Fibroblast of peridontal ligament (primary cell): ENCODE data around the gene PPP2R2C.

Experiments
- DNase-seq: peaks from one replicate; pipeline ENCODE4 v3.0.0-alpha.2; 2010; ENCODE audit errors: extremely low read depth

The PPP2R2C gene

GRCh38 chr4:6383009-6383404, 89.4 kb downstream of the PPP2R2C start:
- no peak for DNase-seq

- no peak for DNase-seq
Measured at GRCh38 chr4:6381571-6382123, 90.8 kb downstream of the PPP2R2C start.

- no peak for DNase-seq
Measured at GRCh38 chr4:6380746-6381410, 91.5 kb downstream of the PPP2R2C start.

GRCh38 chr4:6379767-6380745, 92.4 kb downstream of the PPP2R2C start:
- no peak for DNase-seq

- DNase-seq: no peak
Measured at GRCh38 chr4:6378493-6379445, 93.6 kb downstream of the PPP2R2C start.

GRCh38 chr4:6377626-6378492, 94.6 kb downstream of the PPP2R2C start:
- no peak for DNase-seq

- no peak for DNase-seq
Measured at GRCh38 chr4:6375620-6376295, 96.7 kb downstream of the PPP2R2C start.

GRCh38 chr4:6374575-6374974, 97.8 kb downstream of the PPP2R2C start:
- DNase-seq: no peak

GRCh38 chr4:6373541-6374410, 98.6 kb downstream of the PPP2R2C start:
- DNase-seq: no peak

- DNase-seq: peak; percentile 1
Measured at GRCh38 chr4:6372649-6373525, 99.5 kb downstream of the PPP2R2C start.

- no peak for DNase-seq
Measured at GRCh38 chr4:6371812-6372211, 100.6 kb downstream of the PPP2R2C start.

- no peak for DNase-seq
Measured at GRCh38 chr4:6371271-6371670, 101.1 kb downstream of the PPP2R2C start.

- no peak for DNase-seq
Measured at GRCh38 chr4:6369924-6370645, 102.3 kb downstream of the PPP2R2C start.

GRCh38 chr4:6369511-6369910, 102.9 kb downstream of the PPP2R2C start:
- DNase-seq: no peak

- DNase-seq: no peak
Measured at GRCh38 chr4:6369035-6369434, 103.4 kb downstream of the PPP2R2C start.

- DNase-seq: no peak
Measured at GRCh38 chr4:6368601-6369000, 103.8 kb downstream of the PPP2R2C start.

GRCh38 chr4:6368096-6368495, 104.3 kb downstream of the PPP2R2C start:
- DNase-seq: no peak
